Fibroblast of lung (primary cell): ENCODE measurements around the gene RIN2.

ENCODE experiments used
- CTCF ChIP-seq, 2 donors: IDR thresholded peaks in 1 of 2; conservative IDR thresholded peaks in 1 of 2; 1 replicate in 1 of 2; 2 replicates in 1 of 2; pipeline ENCODE4 v1.5.1; 2011 to 2012; ENCODE audit warnings: low read length in 2 of 2, control low read depth in 1 of 2, inconsistent platforms in 1 of 2, low read depth in 1 of 2, mild to moderate bottlenecking in 1 of 2
- EZH2 ChIP-seq: IDR thresholded peaks from 2 replicates; pipeline ENCODE4 v1.5.1; 2012; ENCODE audit warnings: low read length, control low read depth, mild to moderate bottlenecking; ENCODE audit errors: missing control alignments

DNA sequence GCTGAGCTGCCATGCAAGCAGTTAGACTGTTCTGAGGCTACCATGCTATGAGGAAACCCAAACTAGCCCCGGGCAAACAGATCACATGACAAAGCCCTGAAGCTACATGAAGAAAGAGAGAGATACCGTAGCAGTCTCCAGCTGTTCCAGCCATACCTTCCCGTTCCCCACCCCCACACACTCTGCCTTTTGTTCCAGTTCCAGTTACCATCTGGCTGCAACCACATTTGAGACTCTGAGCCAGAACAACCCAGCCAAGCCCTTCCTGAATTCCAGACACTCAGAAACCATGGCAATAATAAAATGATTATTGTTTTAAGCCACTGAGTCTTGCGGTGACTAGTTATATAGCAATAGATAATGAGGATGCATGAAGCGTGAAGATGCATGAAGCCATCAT lies 28.3 kb downstream of the RIN2 start:
- TF ChIP-seq CTCF (conservative IDR thresholded peaks at IDR 0.05 in 1 of 2, IDR thresholded peaks at IDR 0.05 in 1 of 2; ENCODE audit: low read depth in 1 of 2, low read length in 2 of 2) (no peak), EZH2 (no peak)
